GM18519 (cell line): ENCODE results near the gene FTH1.

Experiments used
- ATAC-seq: cut with Tn5 transposase; IDR thresholded peaks from one replicate; pipeline ENCODE4 v1.9.1; 2021; ENCODE audit warnings: mild to moderate bottlenecking, moderate library complexity; ENCODE audit not compliant: unreplicated experiment, low FRiP score

Gene FTH1

GRCh38 chr11:61980783-61981541, 13.5 kb upstream of the FTH1 start:
- no peak for ATAC-seq

GRCh38 chr11:61978703-61979661, 11.5 kb upstream of the FTH1 start:
- ATAC-seq, result no peak

GRCh38 chr11:61976813-61977475, 9.5 kb upstream of the FTH1 start:
- ATAC-seq, result no peak

GRCh38 chr11:61976420-61976800, 9.0 kb upstream of the FTH1 start:
- ATAC-seq, result no peak

GRCh38 chr11:61975638-61976419, 8.4 kb upstream of the FTH1 start:
- no peak for ATAC-seq

GRCh38 chr11:61974766-61975631, 7.6 kb upstream of the FTH1 start:
- ATAC-seq, result no peak

GRCh38 chr11:61973476-61974162, 6.2 kb upstream of the FTH1 start:
- no peak for ATAC-seq

- no peak for ATAC-seq
Measured at GRCh38 chr11:61972672-61973475, 5.4 kb upstream of the FTH1 start.

GRCh38 chr11:61972112-61972671, 4.8 kb upstream of the FTH1 start:
- ATAC-seq, result no peak

GRCh38 chr11:61971248-61972111, 4.0 kb upstream of the FTH1 start:
- no peak for ATAC-seq

- ATAC-seq, result no peak
Measured at GRCh38 chr11:61969838-61970662, 2.6 kb upstream of the FTH1 start.

- no peak for ATAC-seq
Measured at GRCh38 chr11:61969391-61969758, 1.9 kb upstream of the FTH1 start.

GRCh38 chr11:61968758-61969390, 1.4 kb upstream of the FTH1 start:
- ATAC-seq, result no peak

GRCh38 chr11:61967924-61968757, 707 bp upstream of the FTH1 start:
- no peak for ATAC-seq

GRCh38 chr11:61966734-61967115, 709 bp downstream of the FTH1 start:
- no peak for ATAC-seq
